Fibroblast of peridontal ligament (primary cell): ENCODE measurements around the gene CNDP1.

Experiments used
- DNase-seq: peaks from one replicate; pipeline ENCODE4 v3.0.0-alpha.2; 2010; ENCODE audit errors: extremely low read depth

CNDP1 gene

DNA sequence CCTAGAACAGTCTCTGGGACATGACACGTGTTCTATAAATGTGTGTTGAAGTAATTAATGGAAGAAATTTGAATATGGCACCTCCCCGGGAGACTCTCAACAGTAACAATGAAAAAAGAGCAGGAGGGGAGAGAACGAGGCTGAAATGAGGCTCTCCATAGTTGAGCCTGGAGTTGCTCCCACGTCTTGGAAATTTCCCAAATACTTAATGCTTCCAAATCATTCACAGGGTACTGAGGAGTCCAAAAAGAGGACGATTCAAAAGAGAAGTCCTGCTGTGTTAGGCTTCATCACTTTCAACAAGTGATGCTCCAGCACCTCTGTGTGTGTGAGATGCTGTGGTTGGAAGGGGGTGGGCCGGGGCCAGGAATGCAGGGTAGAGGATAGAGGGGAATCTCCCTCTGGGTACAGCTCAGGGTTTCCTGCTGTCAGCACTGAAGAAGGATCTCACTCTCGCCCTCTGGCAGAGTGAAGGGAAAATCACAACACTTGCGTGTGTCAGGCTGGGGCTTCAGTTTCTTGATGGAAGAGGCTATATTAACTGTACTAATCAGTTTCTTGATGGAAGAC, 45.3 kb downstream of the CNDP1 start:
- DNase-seq = no peak

DNA sequence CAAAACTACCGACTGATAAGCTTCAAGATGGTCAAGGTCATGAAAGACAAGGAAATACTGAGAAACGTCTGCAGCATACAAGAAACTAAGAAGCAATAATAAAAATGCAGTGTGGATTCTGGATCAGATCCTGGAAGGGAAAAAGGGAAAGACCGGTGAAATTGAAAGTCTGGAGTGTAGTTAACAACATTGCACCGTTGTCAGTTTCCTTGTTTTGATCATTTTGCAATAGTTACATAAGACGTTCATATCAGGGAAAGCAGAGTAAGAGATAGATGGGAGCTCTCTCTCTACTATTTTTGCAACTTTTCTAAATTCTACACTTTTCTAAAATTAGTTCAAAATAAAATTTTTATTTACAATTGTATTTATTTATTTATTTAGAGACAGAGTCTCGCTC, 48.3 kb downstream of the CNDP1 start:
- no peak for DNase-seq

DNA sequence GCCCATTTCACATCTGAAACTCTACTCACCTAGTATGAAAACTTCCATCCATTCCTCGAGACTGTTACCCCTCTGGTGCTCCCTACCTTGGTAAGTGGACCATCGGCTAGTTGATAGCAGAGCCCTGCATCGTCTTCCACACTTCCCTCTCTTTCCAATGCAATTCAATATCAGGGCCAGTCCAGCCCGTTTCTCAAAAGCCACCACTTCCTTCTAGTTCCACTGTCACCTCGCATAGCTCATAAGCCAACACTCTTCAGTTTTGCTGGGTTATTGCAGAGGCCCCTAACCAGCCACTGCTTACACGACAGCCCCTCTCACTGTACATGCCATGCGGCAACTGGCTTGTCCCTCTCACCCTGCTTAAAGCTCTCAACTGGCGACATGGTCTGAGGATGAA, 53.1 kb downstream of the CNDP1 start:
- no peak for DNase-seq

DNA sequence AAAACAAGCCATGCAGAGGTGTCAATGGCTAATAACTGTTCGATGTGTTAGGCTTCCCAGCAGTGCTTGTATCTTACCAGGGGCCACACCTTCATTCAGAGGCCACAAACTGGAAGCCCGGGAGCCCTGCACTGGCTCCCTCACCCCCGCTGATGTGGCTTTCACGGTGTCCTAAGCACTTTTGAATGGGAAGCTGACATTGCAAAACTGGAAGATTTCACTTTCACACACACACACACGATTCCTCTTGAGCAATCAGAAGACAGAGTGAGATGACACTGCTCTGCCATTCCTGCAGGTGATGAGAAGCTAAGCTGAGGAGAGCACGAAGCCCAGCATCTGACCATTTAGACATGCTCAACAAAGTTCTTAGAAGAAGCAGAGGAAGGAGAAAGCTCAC, 54.7 kb downstream of the CNDP1 start:
- DNase-seq = no peak

DNA sequence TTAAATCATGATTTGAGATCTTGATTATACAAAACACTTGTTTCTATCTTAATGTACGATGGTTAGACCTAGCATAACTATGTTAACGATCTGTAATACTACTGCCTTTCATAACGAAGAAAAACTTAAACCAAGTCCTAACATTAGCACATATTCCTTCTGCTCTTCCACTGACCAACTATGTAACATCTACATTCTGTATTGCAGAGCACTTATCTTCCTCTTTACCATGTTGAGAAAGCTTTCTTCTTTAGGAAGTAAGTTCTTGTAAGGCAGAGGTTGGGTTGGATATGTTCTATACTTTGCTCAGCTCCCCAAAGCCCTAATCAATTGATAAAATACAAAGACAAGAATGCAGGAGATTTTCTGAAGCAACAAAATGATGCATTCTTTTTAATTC, 55.5 kb downstream of the CNDP1 start:
- DNase-seq = no peak

DNA sequence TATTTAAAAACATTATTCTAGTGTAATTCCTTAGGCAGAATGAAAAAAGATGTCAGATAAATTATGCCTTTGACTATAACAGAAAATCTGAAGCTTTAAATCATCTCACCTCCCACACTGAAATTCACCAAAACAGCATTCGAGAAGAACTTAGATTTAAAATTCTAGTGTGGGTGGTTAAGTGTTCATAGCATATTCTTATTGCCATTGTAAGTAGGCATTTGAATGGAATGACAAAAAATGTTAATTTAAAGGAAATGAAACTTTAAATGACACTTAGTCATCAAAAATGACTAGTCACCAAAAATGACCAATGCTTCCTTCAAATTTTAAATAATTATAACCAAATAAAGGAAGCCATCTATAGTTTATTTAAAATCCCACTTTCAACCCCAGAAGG, 56.4 kb downstream of the CNDP1 start:
- no peak for DNase-seq

DNA sequence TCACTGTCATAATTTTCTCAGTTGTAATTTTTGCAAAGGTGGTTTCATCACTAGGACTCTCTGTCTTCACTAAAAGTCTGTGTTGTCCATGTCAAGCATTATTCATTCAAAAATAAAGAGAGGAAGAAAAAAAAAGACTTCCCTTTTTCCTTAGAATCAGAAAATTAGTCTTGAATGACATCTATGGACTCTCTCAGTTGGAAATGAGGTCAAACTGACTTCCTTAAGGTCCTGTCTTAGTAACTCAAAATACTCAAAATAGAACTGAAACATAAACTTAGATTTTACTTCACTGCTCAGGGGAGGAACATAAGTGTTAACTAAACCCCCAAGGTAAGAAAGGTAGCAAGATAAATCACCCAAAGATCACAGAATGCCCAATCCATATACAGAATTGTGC, 61.1 kb downstream of the CNDP1 start:
- DNase-seq = no peak

DNA sequence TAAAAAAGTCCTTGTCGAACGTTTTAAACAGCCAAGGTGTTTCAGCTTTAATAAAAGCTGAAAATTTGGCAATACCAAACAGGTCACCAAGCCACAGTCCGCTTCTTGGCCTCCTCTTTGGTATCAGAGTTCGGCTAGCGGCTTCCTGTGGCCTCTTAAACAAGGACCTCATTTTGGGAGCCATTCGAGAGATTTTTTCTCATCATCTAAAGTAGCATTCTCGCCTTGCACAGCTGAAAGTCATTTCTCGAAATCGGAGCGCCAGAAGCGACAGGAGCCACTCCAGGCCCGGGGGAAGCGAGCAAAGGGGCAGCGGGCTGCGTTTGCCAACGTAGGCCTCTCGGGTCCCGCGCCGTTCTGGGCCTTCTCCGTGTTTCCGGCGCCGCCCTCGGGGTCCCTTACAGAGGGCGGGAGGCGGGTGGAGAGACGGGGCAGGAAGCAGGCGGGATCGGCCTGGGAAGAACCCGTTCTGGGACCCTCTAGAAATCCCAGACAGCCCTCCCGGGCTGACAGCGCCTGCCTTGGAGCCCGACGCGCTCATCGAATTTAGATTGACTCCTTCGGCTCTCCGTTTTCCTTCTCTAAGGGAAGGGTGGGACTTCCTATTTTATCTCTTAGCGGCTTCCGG, 62.8 kb downstream of the CNDP1 start:
- peak; percentile 75 for DNase-seq

DNA sequence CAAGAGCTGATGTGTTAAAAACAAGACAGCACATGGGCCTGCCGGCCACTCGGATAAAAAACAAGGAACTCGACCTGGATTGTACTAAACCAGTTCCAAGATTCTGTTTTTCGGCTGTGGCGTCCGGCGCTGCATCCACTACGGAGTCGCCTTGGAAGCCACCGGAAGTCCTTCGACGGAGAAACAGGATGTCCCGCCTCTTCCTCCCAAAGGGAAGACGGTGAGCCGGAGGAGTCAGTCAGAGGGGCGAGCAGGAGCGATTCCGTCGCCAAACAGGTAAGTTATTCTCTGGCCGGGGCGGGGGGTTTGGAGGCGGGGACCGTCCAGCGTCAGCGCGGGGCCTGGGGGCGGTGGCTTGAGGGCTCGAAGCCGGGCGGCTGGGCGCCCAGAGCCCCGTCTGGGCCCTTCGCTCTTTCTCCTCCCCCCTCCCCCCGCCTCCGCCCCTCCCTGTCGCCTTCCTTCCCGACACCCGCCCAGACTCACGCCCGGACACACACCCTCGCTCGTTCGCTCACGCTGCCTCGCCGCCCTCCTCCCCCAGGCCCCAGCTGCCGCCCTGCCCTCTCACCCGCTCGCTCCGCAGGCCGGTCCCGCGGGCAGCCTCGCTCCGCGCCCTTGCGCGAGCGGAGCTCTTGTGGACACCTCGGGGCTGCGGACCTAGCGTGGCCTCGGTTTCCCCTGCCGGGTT, 63.5 kb downstream of the CNDP1 start, which contains the start of gene ZNF407:
Gene ZNF407 (plus strand): TSS at position 209 of the 688 bp plus-strand sequence. CDS start 33,150 bp downstream, outside the sequence.
- DNase-seq = peak; percentile 92

DNA sequence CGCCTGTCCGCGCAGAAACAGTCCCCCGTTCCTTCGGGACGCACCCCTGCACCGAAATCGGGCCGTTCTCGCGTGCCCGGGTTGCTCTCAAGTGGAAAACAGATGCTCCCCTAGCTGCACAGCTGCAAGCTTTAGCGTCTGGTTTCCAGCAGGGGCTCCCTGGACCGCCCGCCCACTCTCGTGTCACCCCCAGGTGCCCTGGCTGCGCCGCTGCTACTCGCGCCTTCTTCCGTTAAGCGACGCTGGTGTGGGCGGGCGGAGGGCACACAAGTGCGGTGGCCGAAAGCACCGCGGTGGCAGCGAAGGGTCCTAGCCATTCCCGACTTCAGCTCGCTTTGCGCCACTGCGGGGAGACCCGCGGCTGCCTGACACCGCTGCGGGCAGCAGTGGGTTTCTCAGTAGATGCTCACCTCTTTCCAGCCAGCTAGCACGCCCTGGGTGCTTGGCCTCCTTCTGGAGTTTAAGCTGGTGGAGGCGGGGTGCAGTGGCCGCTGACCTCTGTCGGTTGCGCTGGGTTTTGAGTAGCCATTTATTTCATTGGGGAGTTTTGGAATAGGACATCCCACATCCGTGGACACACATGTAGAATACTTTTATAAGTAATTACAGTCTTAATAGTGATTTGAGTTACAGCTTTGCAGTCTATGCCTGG, 64.2 kb downstream of the CNDP1 start:
- DNase-seq = peak; percentile 50

DNA sequence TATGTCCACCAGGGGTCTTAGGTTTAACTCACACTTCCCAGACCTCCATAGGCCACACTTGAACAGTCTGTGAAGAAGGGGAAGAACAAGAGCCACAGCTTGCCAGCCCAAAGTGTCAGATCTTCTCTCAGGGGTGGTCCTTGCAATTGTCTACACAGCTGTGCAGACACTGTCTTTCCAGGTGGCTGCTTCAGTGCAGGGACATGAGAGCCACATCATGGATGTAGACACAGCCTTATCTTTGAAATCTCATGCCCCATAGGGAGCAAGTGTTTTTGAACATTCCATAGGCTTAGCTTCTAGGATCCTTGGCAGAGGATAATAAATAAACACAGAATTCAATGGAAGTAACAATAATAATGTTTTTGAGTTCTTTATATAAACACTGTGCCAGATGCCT, 70.1 kb downstream of the CNDP1 start:
- no peak for DNase-seq

DNA sequence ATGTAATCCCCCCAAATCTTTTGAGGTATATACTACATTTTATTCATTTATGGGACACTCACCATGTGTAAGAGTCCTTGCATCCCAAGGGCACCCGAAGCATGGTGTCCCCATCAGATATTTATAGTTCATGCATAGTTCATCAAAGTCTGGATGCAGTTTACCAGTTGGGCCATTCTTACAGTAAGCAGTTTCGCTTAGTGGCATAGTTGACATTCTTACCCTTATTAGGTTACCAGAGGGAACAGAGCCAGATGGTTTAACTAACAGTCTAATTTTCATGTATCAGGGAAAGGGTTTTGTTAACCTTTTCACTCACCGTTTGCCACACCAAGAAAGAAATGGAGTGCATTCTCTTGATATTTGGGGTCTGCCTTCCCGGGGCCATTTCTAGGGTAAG, 70.5 kb downstream of the CNDP1 start:
- DNase-seq = peak; percentile 71

DNA sequence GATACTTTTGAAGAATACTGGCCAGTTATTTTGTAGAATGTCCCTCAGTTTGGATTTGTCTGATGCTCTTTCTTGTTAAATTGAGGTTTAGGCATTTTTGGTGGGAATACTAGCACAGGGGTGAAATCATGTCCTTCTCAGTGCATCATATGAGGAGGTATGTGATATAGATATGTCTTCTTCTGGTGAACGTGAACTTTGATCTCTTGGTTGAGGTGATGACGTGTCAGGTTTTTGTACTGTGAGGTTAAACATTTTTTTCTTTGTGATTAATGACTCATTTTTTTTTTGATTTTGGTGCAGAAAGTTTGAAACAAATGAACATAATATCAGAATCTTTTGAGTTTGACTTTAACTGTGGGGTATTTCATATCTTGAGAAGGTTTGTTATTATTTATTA, 74.4 kb downstream of the CNDP1 start:
- no peak for DNase-seq

DNA sequence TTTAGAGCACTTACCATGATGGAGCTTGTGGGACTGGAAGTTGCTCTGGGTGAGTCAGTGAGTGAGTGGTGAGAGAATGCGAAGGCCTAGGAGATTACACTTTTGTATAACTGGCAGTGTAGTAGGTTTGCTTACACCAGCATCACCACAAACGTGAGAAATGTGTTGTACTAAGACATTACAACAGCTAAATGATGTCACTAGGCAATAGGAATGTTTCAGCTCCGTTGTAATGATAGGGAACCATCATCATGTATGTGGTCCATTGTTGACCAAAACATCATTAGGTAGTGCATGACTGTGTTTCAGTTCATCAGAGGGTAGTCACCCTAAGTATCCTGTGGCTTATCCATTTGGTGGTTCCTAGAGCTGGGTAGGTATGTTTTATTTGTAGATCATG, 75.2 kb downstream of the CNDP1 start:
- DNase-seq = peak; percentile 71

DNA sequence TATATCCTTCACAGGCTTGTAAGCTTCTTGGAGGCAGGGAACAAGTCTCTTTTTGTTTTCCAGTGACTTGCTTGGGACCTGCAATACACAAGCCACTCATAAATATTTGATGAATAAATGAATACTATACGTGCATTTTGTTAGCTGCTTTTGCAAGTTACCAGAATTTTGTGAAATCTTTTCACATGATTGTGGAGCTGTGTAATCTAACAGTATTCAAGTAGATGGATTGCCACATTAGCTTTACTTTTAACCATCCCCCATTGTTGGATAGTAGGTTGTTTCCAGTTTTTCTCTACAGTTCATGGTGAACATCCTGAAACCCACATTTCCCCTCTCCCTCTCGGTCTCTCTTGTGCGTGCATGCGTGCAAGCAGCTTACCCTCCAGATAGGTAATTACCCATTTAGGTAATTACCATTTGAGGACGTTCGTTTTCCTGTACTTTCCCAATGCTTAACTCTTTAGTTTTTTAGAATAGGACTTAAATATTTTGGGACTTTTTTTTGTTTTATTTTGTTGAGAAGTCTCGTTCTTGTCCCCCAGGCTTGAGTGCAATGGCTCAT, 75.8 kb downstream of the CNDP1 start:
- no peak for DNase-seq

DNA sequence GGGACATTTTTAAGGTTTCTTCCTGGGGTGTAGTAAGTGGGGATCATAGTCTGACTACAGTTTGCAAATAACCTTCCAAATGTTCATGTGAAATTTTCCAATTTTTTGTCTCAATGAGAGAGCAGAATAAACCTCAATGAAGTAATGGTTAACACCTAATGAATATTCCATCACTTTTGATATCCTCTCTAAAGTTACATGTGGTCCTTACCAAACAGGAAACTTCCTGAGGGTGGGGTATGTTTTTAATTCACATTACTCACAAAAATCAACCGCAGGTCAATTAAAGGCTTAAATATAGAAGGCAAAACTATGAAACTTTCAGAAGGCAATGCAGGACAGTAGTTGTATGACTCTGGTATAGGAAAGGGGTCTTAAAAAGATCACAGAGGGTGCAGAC, 76.6 kb downstream of the CNDP1 start:
- no peak for DNase-seq

DNA sequence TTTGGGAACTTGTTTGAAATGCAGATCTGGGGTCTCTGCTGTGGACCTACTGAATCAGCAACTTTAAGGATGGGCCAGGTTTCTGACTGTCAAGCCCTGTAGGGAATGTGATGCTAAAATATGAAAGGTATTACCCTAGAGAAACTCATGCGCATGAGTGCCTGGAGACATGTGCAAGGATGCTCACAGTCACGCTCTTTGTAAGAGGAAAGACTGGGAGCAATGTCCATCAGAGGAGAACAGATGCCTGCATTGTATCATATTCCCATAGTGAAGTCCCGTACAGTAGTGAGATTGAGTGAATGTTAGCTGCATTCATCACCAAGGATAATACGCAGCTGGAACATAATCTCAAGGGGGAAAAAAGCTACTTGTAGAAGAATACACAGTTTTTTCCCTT, 77.5 kb downstream of the CNDP1 start:
- no peak for DNase-seq

DNA sequence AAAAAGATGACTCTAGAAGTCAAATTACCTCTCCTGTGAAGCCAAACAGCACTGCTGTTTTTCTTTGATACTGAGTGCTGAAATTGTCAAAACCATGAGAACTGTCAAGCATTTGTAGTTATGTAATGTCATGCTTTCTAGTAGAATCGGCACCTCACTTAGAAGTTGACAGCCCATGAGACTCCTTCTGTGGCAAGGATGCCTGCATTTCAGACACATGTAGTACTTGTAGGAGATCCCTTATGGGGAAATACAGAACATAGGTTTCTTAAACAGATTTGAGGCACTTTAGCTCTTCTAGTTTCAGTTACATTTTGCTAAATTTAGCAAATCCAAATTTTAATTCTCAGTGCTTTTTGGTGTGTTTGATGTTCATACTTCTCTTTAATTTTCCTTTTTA, 79.1 kb downstream of the CNDP1 start:
- no peak for DNase-seq

DNA sequence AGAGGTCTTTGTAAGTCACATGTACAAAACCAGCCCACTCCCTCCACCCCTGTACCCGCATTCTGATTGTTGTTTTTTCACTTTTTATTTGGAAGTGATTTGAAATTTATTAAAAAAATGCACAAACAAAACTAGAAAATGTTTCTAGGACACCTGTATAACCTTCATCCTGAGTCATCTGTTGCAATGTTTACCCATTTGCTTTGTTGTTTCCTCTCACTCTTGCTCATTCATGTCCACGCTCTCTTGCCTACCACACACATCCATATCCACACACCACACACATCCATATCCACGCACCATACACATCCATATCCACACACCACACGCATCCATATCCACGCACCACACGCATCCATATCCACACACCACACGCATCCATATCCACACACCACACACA, 82.2 kb downstream of the CNDP1 start:
- DNase-seq = no peak

DNA sequence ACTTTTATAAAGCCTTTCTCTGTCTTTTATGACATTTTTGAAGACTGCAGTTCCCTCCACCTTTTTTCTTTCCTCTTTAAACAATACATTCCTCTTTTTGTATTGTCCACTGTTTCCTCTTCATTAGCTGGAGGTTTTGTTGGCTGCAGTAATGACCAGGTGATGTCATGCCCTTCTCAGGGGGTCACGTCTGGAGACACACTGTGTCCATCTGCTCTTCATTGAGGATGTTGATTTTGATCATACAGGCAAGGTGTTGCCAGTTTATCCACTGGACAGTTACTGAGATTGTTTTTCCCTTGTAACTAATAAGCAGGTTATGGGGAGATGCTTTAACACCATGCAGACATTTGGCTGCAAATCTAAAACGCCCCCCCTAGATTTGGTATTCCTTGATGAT, 83.2 kb downstream of the CNDP1 start:
- DNase-seq = no peak

DNA sequence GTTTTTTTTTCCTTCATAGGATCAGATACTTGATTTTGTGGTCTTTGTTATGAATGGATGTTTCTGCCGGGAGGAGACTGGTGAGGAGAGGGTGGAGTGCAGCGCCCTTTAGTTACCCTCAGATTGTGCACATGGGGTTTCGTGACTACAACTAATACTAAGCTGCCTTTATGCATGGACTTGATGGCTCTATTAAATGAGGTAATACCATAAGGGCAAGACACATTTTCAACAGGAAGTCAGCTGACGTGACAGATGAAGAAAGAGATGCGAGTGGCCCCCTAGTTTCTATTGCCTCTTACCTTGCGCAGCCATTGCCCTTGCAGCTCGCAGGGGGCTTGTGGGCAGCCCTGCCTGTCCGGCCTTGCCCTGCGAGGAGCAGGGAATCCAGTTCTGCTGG, 87.8 kb downstream of the CNDP1 start:
- DNase-seq = no peak

DNA sequence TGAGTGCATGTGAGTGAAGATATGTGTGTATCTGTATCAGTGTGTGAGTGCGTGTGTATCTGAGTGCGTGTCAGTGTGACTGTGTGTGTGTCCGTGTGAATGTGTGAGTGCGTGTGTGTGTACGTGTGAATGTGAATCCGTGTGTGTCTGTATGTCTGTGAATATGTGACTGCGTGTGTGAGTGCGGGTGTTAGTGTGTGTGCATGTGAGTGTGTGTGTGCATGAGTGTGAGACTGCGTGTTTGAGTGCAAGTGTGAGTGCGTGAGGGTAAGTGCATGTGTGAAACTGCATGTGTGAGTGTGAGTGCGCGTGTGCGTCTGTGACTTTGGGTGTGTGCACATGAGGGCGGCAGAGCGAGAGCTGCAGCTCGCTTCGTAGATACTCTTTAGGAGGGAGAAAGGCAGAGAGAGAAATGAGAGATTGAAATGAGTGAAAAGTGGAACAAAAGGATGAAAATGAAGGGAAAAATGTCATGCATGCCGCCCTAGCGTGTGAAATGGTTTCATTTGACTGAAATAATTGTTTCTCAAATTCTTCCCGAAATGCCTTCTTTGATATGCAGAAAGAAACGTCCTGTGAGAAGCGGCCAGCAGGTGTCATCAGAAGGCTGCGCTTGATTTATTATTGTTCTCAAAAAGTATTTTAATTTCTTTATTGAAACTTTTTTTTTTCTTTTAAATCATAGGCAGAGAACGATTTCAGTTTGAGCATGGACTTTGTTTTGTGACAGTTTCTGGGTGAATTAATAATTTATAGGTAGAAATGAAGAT, 88.9 kb downstream of the CNDP1 start:
- DNase-seq = peak; percentile 37
